VCaP (cell line): Measurements from ENCODE around the gene SHC2.
"Not testable (repeated sequence)": the region's sequence is repeated elsewhere in the genome, so short reads cannot be mapped to it uniquely, and the experiment has no call there.

Experiments used
- H3K27ac ChIP-seq: fragments of 450-650 bp; 2 replicates; pipeline ENCODE4 v1.5.1; 2017
- TF ChIP-seq, protein P1 (sequence below): fragments of 450-650 bp; conservative IDR thresholded peaks from 2 replicates; pipeline ENCODE4 v1.5.1; 2017; ENCODE audit warnings: mild to moderate bottlenecking, moderate library complexity

SHC2 gene

DNA sequence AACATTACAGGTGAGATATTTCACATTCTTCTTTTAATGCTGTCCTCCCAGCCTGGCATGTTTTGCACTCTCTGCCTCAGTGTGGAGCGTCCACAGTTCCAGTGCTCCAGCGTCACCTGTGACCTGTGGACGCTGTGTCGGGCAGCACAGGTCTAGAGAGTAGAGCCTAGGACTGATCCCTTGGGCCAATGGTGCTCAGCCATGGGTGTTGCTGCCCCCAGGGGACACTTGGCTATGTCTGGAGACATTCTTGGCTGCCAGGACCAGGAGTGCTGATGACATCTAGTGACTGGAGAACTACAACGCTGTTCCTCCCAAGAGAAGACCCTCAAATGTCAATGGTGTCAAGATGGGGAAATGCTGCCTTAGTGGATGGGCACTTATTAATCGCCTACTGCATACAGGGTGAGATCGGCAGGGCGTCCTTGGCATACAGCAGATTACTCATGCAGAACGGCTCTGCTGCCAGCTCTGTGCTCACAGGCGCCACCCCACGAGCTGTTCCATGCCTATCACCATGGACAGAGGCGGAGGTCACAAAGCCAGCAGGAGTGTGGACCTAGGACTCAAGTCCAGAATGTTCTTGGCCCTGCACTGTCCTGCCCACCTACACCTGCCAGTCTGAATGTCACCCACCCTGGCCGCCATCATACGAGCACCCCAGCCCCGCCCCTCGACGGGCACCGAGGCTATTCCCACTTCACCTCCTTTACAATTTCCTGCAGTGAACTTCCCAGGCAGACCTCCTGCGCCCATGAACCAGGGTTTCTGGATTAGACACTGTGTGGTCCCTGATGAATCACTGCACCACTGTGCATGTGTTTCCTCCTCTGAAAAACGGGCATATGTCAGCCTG, 21.6 kb upstream of the SHC2 start:
- TF ChIP-seq, protein P1, sequence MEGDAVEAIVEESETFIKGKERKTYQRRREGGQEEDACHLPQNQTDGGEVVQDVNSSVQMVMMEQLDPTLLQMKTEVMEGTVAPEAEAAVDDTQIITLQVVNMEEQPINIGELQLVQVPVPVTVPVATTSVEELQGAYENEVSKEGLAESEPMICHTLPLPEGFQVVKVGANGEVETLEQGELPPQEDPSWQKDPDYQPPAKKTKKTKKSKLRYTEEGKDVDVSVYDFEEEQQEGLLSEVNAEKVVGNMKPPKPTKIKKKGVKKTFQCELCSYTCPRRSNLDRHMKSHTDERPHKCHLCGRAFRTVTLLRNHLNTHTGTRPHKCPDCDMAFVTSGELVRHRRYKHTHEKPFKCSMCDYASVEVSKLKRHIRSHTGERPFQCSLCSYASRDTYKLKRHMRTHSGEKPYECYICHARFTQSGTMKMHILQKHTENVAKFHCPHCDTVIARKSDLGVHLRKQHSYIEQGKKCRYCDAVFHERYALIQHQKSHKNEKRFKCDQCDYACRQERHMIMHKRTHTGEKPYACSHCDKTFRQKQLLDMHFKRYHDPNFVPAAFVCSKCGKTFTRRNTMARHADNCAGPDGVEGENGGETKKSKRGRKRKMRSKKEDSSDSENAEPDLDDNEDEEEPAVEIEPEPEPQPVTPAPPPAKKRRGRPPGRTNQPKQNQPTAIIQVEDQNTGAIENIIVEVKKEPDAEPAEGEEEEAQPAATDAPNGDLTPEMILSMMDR: no peak

DNA sequence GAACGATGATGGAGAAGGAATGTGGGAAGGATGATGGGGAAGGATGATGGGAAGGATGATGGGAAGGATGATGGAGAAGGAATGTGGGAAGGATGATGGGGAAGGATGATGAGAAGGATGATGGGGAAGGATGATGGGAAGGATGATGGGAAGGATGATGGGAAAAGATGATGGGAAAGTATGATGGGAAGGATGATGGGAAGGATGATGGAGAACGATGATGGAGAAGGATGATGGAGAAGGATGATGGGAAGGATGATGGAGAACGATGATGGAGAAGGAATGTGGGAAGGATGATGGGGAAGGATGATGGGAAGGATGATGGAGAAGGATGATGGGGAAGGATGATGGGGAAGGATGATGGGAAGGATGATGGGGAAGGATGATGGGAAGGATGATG, 20.3 kb upstream of the SHC2 start:
- H3K27ac ChIP-seq: not testable (repeated sequence)

More for the DNA sequence above, 21.6 kb upstream of the SHC2 start:
- no peak overlapping the region for H3K27ac ChIP-seq

DNA sequence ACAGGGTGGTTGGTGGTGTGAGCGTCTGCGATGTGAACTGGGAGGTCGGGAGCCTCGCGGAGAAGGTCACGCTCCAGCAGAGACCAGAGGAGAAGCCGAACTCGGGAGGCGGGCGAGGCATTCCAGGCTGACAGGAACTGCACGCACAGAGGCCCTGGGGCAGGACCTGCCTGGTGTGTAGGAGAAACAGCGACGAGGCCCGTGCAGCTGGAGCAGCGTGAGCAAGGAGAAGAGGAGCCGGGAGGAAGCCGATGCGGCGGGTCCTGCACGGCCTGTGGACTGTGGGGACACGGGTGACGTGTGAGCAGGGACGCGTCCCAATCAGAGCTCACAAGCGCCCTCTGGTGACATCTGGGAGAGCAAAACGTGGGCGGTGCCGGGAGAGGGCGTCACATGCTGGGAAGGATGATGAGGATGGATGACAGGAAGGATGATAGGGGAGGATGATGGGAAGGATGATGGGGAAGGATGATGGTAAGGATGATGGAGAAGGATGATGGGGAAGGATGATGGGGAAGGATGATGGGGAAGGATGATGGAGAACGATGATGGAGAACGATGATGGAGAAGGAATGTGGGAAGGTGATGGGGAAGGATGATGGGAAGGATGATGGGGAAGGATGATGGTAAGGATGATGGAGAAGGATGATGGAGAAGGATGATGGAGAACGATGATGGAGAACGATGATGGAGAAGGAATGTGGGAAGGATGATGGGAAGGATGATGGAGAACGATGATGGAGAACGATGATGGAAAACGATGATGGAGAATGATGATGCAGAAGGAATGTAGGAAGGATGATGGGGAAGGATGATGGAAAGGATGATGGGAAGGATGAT, 19.4 kb upstream of the SHC2 start:
- TF ChIP-seq, protein P1: peak; percentile 75
- H3K27ac ChIP-seq: no peak overlapping the region; the same call in 1 of the 2 replicates

DNA sequence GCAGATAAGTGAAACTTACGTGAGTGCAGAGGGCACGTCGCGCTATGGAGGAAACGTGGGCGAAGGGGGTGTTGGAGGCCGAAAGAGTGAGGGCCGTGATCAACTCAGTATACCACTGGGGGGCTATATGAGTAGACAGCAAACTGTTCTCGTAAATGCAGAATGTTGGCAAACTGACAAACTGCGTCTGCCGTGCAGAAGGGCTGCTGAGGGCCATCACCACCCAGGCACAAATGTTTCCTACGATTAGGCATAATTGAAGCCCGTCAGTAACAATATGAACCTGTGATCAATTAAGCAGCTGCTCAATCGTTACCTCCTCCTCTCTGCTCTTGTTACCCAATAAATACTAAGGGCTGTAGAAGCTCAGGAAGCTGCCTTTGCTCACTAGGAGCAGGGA, 18.1 kb upstream of the SHC2 start:
- H3K27ac ChIP-seq: no peak overlapping the region
- TF ChIP-seq, protein P1: no peak

DNA sequence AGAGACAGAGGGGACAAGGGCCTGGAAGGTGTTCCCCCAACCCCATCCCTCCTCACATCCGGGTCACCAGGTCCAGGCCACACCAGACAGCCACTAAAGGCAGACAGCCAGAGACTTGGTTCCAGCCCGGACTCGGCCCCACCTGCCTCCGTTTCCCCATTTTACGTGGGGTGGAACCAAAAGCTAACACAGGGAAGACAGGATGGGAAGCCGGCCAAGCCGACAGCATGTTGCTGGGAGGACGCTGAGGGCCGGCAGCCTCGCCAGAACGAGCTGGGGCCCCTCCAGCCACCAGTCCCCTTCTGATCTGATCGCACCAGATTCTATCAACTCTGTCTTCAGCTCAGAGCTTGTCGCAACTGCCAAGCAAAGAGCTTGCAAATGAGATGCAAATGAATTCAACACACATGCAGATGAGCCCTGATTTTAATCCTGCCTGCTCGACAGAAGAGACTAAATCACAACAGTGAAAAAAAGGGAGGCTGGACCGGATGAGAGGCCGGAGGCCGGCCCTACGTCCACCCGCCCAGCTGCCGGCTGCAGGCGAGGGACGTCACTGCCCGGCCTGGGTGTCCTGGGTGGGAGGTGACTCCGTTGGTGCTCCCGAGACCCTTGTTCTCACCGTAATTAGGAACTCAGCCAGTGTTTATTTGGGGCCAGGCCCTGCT, 17.5 kb upstream of the SHC2 start:
- TF ChIP-seq, protein P1: no peak

DNA sequence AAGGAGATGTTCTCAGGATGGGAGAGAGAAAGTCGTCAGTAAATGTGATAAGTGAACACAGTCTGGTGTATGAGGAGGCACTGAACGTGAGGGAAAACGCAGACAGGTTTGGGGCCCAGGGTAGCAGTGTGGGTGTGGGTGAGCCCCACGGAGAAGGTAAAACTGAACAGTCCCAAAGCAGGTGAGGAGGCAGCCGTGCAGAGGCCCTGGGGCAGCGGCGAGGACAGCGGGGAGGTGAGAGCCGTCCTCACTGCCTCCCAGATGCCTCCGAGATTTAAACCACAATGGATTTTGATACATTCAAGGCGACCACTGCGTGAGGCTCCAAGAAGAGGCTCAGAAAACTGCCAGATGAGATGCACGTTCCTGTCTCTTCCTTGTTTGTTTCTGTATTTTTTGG, 14.5 kb upstream of the SHC2 start:
- TF ChIP-seq, protein P1: no peak
- no peak overlapping the region for H3K27ac ChIP-seq

More for the DNA sequence above, 17.5 kb upstream of the SHC2 start:
- H3K27ac ChIP-seq: no peak overlapping the region

DNA sequence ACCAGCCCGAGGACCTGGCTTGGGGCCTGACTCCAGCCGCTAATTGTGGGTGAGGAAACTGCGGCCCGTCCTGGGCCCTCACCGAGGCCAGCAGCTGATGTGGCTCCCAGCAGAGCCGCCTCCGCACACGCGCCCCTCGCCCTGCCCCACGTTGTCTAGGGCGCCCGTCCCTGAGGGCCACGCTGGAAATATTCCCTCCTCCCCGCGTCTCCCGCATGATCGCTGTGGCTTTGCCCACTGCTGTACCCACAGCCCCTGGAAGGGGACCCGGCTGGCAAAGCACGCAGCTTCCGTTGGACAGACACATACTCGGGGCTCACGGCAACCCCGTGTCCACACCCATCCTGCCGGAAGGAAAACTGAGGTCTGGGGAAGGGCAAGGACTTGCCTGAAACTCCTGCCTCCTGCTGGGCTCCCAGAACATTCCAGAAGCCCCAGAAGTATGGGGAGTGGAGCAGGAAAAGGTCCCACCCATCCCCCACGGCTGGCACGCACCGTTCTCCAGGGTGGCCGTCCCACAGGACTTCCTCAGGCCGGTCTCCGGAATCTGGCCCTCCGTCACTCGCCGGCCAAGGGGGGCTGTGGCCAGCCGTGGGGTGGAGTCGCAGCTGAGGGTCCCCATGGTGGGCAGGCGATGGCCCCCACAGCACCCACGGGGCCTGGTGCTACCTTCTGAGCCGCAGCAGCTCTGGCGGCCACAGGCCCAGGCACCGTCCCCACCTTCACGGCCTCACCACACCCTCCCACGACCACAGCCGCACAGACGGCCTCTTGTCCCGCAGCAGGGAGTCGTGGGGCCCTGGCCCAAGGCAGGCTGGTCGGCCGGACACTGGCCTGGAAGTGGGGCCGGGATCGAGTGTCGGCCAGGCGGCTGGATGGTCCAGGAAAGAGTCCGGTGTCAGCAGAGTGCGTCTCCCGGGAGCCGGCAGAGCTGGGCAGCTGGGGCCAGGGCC, 13.6 kb upstream of the SHC2 start:
- H3K27ac ChIP-seq: no peak overlapping the region
- TF ChIP-seq, protein P1: no peak
